NCI-H524 (cell line): ENCODE results near the gene SLC17A4.
A peak's percentile ranks its signal among the peaks of the same experiment; 100 is the strongest.

Experiments used
- DNase-seq, 2 experiments: peaks; one replicate each; lab custom pipeline; 2025; lab: John Stamatoyannopoulos, UW

Gene SLC17A4

DNA sequence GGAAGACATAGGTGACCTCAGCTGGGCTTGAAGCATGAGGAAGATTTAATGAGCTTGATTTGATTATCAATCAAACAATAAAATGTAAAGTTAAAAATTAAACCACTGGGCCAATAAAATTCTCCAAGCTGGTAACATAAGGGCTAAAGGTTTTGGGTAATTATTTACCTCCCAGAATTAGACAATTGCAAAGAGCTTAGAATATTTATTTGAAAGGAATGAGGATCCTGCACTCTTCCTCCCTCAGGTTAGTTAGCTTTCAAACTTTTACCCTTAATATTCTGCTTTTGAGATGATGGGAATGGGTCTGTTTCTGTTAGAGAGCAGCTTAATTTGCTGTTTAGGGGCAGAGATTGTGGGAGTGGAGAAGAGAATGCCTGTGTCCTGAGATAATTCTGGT is at the start of gene SLC17A4:
Gene SLC17A4, plus strand, starts transcription at position 208 of the 400 bp plus-strand sequence. CDS start 7,221 bp downstream, outside the sequence.
- DNase-seq, result no peak

DNA sequence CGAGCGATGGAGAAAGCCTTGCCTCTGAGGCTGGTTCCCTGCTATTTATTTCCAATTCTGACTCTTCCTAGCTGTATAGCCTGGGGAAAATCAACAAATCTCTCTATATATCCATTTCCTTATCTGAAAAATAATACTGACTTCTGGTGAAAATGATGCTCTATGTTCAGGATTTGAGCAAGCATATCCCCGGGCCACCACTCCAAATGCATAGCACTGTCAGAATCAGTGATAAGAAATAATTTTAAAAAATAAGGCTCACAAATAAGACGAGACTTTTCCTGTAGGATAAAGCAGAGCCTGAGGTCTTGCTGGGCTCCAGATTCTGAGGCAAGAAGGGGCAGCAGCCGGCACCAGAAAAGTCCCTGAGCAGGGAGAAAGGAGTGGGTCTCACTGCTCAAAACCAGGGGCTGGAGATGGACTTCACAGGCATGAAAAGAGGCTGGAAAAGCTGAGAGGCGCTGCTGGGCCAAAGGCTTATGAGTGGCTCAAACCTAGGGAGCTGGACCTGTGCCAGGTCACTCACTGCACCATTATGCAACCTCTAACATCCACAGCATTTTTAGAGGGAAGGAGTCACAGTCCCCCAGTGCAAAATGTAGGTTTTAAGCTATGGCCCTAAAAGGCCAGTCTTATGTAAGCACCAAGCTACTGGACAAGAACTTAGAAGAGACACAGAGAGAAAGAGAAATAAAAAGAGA is 48.1 kb upstream of the SLC17A4 start:
- DNase-seq, result peak in 1 of 2 experiments; percentile 15

- DNase-seq, result no peak
Measured at GRCh38 chr6:25709761-25710160, 44.8 kb upstream of the SLC17A4 start.

GRCh38 chr6:25710287-25710686 is 44.3 kb upstream of the SLC17A4 start:
- no peak for DNase-seq

GRCh38 chr6:25713824-25714223 is 40.7 kb upstream of the SLC17A4 start:
- peak; percentile 9 to 21 for DNase-seq

GRCh38 chr6:25714765-25715164 is 39.8 kb upstream of the SLC17A4 start:
- DNase-seq, result no peak

DNA sequence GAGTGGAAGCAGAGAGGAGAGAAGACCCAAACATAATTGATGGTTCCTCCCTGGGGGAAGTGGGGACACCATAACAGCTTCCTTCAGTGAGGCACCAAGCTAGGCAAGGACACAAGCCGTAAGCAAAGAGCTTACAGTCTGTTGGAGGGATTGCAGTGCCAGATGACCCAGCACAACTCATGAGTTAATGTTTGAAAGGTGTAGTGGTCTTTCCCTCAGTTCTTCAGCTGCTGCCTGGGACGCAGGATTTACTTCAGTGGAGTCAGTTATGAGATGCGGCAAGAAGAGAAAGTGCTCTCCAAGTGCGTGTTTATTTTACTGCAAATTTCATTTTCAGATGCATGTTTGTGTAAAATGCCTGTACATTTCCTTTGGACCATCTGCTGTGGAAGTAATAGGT is 38.7 kb upstream of the SLC17A4 start:
- DNase-seq, result no peak

DNA sequence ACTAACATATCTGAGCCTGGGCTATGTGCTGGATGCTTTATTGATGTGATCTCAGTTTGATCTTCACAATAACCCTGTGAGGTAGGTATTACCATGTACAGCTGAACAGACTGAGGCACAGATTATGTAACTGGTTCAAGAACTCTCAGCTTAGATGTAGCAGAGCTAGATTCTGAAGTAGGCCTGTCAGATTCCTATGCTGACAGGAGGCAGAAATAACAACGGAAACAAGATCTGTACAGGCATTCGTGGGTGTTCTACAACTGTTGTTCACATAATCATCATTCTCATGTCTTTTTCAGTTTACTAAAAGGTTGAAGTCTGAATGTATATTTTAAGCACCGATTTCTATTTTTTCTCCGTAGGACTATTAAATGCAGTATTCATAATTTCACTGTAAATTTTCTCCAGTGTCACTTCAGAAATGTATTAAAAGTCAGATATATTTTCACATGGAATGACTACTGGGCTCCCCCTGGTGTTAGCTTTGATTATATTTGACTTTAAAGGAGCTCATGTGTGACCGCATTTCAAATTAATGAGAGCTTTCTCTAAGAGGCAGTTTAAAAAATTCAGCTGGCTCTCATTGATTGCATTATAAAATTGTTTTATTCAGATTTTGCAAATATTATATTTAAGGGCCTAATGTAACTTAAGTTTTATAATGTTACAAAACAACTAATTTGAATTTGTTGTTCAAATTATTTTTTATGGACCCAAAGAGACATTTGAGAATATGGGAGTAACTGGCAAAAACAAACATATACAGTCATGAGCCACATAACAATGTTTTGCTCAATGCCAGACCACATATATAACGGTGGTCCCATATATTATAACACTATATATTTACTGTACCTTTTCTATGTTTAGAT is 36.4 kb upstream of the SLC17A4 start:
- DNase-seq, result peak; percentile 14 to 51

DNA sequence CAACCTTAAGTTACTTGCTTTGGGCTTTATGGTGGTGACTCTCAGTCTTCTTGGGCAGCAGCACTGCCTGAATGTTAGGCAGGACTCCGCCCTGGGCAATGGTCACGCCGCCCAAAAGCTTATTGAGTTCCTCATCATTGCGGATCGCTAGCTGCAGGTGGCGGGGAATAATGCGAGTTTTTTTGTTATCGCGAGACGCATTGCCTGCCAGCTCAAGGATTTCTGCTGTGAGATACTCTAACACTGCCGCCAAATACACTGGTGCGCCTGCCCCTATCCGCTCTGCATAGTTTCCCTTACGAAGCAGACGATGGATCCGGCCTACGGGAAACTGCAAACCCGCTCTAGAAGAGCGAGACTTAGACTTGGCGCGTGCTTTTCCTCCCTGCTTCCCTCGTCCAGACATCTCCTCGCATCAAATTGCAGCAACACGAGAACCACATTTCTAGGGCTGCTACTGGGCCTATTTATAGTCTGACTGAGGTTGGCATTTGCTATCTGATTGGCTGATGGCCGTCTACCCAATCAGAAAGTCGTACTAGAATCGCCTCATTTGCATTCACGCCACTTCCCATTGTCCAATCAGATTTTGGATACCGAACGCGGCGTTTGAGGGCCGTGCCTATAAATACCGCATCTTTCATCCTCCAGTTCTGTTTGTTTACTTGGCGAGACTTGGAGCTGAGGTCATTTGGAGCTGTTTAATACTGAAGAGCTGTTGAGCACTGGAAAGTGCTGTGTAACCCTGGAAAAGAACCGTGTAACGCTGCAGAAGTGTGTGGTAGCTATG is 28.2 kb upstream of the SLC17A4 start:
- DNase-seq, result no peak

- DNase-seq, result no peak
Measured at GRCh38 chr6:25727028-25727427, 27.5 kb upstream of the SLC17A4 start.

DNA sequence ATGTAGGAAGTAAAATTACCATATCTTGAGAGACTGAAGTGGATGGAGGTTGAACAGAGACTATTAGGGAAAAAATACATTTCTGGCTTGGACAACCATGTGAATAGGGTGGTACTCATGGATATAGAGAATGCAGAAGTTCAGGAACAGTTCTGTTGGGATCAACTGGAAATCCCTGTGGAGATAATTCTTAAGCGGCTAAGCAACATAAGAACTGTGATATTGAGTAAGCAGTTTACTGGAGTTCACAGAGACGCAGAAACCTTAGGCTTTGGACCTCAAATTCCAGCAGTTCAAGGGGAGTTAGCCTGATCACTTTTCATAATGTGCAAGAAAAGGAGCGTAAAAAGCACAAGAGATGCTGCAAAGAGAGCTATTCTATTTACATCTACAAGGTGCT is 23.6 kb upstream of the SLC17A4 start:
- DNase-seq, result no peak

- DNase-seq, result no peak
Measured at GRCh38 chr6:25731721-25732120, 22.8 kb upstream of the SLC17A4 start.

DNA sequence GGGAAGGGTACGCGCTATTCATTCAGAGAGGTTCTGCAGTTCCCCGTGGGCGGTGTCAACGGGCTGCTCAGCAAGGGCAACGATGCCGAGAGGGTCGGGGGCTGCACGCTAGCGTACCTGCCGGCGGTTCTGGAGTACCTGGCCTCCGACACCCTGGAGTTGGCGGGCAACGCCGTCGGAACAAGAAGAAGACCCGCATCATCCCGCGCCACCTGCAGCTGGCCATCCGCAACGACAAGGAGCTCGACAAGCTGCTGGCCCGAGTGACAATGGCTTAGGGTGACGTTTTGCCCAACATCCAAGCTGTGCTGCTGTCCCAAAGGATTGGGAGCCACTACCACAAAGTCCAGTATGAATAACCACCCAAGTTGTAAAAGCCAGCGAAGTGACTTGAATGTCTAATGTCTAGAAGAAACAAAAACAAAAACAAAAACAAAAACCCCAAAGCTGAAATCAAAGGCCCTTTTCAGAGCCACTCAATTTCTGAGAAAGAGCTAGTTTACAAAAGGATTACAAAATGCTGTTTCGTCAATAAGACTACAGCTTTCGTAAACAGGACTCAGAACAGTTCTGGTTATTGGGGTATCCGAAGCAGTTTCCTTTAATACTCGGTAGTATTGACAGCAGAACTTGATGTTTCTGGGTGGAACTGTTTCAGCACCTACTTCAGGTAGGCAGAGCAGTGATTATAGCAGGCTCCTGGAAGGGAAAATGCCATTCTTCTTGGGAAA is 21.9 kb upstream of the SLC17A4 start:
- DNase-seq, result no peak

DNA sequence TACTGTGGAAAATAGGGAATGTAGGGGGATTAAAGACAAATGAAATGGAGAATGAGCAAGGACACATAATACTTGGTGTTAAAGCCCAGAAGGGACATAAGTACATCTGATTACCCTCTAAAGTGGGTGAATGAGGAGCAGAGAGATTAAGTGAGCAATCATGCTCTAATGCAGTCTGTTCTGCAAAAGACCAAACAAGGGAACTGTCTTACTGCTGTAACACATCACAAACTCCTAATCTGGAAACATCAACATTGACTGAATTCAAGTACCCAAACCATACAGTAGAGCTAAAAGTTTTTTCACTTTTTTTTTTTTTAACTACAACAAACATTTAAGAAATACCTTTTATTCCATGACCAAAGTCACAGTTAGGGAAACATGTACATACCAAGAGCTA is 19.3 kb upstream of the SLC17A4 start:
- DNase-seq, result peak; percentile 74 to 87

DNA sequence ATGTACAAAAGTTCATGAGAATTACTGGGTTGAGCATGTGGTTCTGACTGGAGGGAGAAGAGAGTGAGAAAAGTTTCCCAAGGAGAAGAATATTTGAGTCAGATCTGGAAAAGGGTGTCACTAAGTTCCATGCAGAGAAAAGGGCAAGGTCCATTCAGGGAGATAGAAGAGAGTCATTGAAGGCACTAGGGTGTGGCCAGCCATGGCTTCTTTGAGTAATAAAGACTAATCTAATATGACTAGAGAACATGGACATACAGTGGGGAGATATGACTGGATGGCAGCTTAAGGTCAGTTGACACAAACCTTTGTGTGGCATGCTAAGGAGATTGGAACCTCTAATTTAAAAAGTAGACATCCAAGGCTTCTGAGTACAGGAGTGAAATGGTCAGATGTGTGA is 10.7 kb upstream of the SLC17A4 start:
- no peak for DNase-seq

DNA sequence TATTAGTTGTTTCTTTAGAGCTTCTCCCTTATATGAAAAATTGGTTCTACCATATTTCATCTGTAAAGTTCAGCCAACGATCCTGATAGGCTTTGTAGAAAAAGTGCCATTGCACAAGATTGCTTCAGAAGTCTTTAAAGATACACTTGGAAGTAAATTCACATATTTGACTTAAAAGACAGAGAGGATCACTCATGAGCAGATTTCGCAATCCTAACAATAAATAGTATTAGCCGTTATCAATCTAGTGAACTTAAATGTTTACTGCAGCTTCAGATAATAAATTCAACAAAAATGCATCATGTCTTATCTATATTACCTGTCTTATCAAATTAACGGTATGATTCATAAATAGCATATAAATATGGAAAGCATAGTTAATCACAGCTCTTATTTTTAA is 8.7 kb upstream of the SLC17A4 start:
- no peak for DNase-seq

GRCh38 chr6:25746968-25747367 is 7.6 kb upstream of the SLC17A4 start:
- no peak for DNase-seq

- no peak for DNase-seq
Measured at GRCh38 chr6:25747477-25747876, 7.1 kb upstream of the SLC17A4 start.

- no peak for DNase-seq
Measured at GRCh38 chr6:25748049-25748448, 6.5 kb upstream of the SLC17A4 start.

- DNase-seq, result peak; percentile 59 to 63
Measured at GRCh38 chr6:25748601-25749517, 5.7 kb upstream of the SLC17A4 start.

GRCh38 chr6:25749837-25750236 is 4.7 kb upstream of the SLC17A4 start:
- DNase-seq, result no peak
